ENCODE measurements around the gene TMEM232. TPM values are rescaled to one million over a fixed set of nuclear protein-coding genes. Genes with fewer than 3 reads are reported as not detected.
"Not testable (repeated sequence)": the region's sequence is repeated elsewhere in the genome, so short reads cannot be mapped to it uniquely, and the experiment has no call there.

The TMEM232 gene
- total RNA-seq, 1 donor from 2014 or later: 2.3 TPM

GRCh38 chr5:110544603-110545002 lies 181.9 kb downstream of the TMEM232 start:
- Mint-ChIP-seq H3K36me3 (ENCODE audit: low read depth) (no peaks in the 10 kb centered on the region), H3K4me3 (ENCODE audit: unreplicated experiment) (no peak overlapping the region), H3K4me1 (ENCODE audit: low read depth) (peaks cover 4% of the 10 kb centered on the region), H3K27ac (ENCODE audit: unreplicated experiment) (no peak overlapping the region), H3K9me3 (ENCODE audit: low read depth) (peaks cover 3% of the 10 kb centered on the region), H3K27me3 (ENCODE audit: low read depth) (no peaks in the 10 kb centered on the region)
- TF ChIP-seq, protein P1, sequence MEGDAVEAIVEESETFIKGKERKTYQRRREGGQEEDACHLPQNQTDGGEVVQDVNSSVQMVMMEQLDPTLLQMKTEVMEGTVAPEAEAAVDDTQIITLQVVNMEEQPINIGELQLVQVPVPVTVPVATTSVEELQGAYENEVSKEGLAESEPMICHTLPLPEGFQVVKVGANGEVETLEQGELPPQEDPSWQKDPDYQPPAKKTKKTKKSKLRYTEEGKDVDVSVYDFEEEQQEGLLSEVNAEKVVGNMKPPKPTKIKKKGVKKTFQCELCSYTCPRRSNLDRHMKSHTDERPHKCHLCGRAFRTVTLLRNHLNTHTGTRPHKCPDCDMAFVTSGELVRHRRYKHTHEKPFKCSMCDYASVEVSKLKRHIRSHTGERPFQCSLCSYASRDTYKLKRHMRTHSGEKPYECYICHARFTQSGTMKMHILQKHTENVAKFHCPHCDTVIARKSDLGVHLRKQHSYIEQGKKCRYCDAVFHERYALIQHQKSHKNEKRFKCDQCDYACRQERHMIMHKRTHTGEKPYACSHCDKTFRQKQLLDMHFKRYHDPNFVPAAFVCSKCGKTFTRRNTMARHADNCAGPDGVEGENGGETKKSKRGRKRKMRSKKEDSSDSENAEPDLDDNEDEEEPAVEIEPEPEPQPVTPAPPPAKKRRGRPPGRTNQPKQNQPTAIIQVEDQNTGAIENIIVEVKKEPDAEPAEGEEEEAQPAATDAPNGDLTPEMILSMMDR (IDR thresholded peaks at IDR 0.05): no peak
- no peak for DNase-seq (ENCODE audit: low spot score)

DNA sequence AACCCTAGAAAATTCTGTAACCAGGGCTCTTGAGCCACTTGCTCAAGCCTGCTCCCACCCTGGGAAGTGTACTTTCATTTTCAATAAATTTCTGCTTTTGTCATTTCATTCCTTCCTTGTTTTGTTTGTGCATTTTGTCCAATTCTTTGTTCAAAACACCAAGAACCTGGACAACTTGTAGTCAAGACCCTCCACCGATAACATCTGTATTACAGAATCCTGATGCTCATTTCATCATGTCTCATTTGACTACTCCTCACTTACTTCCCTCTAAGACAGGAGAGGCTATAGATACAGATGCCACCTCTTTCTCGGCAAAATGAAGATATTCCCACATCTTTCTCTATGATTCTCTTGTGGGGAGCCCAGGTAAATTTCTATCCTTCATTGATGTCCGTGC lies 183.5 kb downstream of the TMEM232 start:
- H3K27me3 Mint-ChIP-seq (ENCODE audit: low read depth): no peaks in the 10 kb centered on the region
- TF ChIP-seq, protein P1 (IDR thresholded peaks at IDR 0.05): no peak
- H3K36me3 Mint-ChIP-seq (ENCODE audit: low read depth): no peaks in the 10 kb centered on the region
- no peak overlapping the region for H3K27ac Mint-ChIP-seq (ENCODE audit: unreplicated experiment)
- DNase-seq (ENCODE audit: low spot score): no peak
- peaks cover 3% of the 10 kb centered on the region for H3K9me3 Mint-ChIP-seq (ENCODE audit: low read depth)
- no peaks in the 10 kb centered on the region for H3K4me1 Mint-ChIP-seq (ENCODE audit: low read depth)
- no peak overlapping the region for H3K4me3 Mint-ChIP-seq (ENCODE audit: unreplicated experiment)

- no peaks in the 10 kb centered on the region for H3K36me3 Mint-ChIP-seq (ENCODE audit: low read depth)
- no peak overlapping the region for H3K27ac Mint-ChIP-seq (ENCODE audit: unreplicated experiment)
- H3K27me3 Mint-ChIP-seq (ENCODE audit: low read depth): no peaks in the 10 kb centered on the region
- H3K4me1 Mint-ChIP-seq (ENCODE audit: low read depth): peaks cover 9% of the 10 kb centered on the region
- no peak for DNase-seq (ENCODE audit: low spot score)
- H3K9me3 Mint-ChIP-seq (ENCODE audit: low read depth): no peaks in the 10 kb centered on the region
- TF ChIP-seq, protein P1 (IDR thresholded peaks at IDR 0.05): no peak
- H3K4me3 Mint-ChIP-seq (ENCODE audit: unreplicated experiment): no peak overlapping the region
These were observed 190.1 kb downstream of the TMEM232 start for GRCh38 chr5:110536120-110537115.

DNA sequence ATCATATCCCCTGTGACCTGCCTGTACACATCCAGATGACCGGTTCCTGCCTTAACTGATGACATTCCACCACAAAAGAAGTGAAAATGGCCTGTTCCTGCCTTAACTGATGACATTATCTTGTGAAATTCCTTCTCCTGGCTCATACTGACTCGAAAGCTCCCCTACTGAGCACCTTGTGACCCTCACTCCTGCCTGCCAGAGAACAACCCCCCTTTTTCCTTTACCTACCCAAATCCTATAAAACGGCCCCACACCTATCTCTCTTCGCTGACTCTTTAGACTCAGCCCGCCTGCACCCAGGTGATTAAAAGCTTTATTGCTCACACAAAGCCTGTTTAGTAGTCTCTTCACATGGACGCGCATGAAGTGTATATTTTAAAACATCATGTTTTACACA lies 191.3 kb downstream of the TMEM232 start:
- not testable (repeated sequence) for H3K27ac Mint-ChIP-seq (ENCODE audit: unreplicated experiment); H3K9me3 Mint-ChIP-seq (ENCODE audit: low read depth)

GRCh38 chr5:110525762-110526161 lies 200.7 kb downstream of the TMEM232 start:
- Mint-ChIP-seq H3K4me1 (ENCODE audit: low read depth) (no peaks in the 10 kb centered on the region), H3K4me3 (ENCODE audit: unreplicated experiment) (no peak overlapping the region), H3K9me3 (ENCODE audit: low read depth) (peaks cover 19% of the 10 kb centered on the region), H3K27ac (ENCODE audit: unreplicated experiment) (no peak overlapping the region), H3K27me3 (ENCODE audit: low read depth) (no peaks in the 10 kb centered on the region), H3K36me3 (ENCODE audit: low read depth) (peaks cover 4% of the 10 kb centered on the region)
- TF ChIP-seq, protein P1 (IDR thresholded peaks at IDR 0.05): no peak
- DNase-seq (ENCODE audit: low spot score): no peak

More for the DNA sequence above, 191.3 kb downstream of the TMEM232 start:
- H3K27me3 Mint-ChIP-seq (ENCODE audit: low read depth); H3K4me1 Mint-ChIP-seq (ENCODE audit: low read depth); H3K36me3 Mint-ChIP-seq (ENCODE audit: low read depth); H3K4me3 Mint-ChIP-seq (ENCODE audit: unreplicated experiment); DNase-seq (ENCODE audit: low spot score): not testable (repeated sequence)

All from chondrocyte (in vitro differentiated cells).